HG02798 (cell line): ENCODE data around the gene FIBIN.

Experiments used
- ATAC-seq: cut with Tn5 transposase; IDR thresholded peaks from one replicate; pipeline ENCODE4 v1.9.1; 2021; ENCODE audit warnings: mild to moderate bottlenecking; ENCODE audit not compliant: unreplicated experiment, poor library complexity

Gene FIBIN

GRCh38 chr11:27018902-27019529 is 25.1 kb downstream of the FIBIN start:
- ATAC-seq, result no peak

- ATAC-seq, result no peak
These were observed 26.8 kb downstream of the FIBIN start for GRCh38 chr11:27020751-27021150.

GRCh38 chr11:27022659-27023251 is 28.8 kb downstream of the FIBIN start:
- no peak for ATAC-seq

GRCh38 chr11:27024865-27025264 is 31.0 kb downstream of the FIBIN start:
- ATAC-seq, result no peak

- ATAC-seq, result no peak
These were observed 31.5 kb downstream of the FIBIN start for GRCh38 chr11:27025312-27025955.

- ATAC-seq, result no peak
These were observed 32.2 kb downstream of the FIBIN start for GRCh38 chr11:27025957-27026733.

GRCh38 chr11:27028561-27028965 is 34.7 kb downstream of the FIBIN start:
- ATAC-seq, result no peak

- ATAC-seq, result no peak
These were observed 36.1 kb downstream of the FIBIN start for GRCh38 chr11:27029966-27030365.

GRCh38 chr11:27031754-27032153 is 37.8 kb downstream of the FIBIN start:
- no peak for ATAC-seq

GRCh38 chr11:27039873-27040272 is 46.0 kb downstream of the FIBIN start:
- no peak for ATAC-seq

- ATAC-seq, result no peak
These were observed 46.6 kb downstream of the FIBIN start, which contains the start of gene BBOX1 for GRCh38 chr11:27040302-27041115. TSS of gene BBOX1 (plus strand) at chr11:27040815. CDS start at chr11:27055431, 14,616 bp downstream.

GRCh38 chr11:27041141-27041899 is 47.4 kb downstream of the FIBIN start:
- no peak for ATAC-seq
